Measurements from ENCODE around the gene LSMEM2. TPM values are rescaled to one million over a fixed set of nuclear protein-coding genes. Genes with fewer than 3 reads are reported as not detected.

LSMEM2 gene
- polyA plus RNA-seq, 1 donor: 0.25 TPM

DNA sequence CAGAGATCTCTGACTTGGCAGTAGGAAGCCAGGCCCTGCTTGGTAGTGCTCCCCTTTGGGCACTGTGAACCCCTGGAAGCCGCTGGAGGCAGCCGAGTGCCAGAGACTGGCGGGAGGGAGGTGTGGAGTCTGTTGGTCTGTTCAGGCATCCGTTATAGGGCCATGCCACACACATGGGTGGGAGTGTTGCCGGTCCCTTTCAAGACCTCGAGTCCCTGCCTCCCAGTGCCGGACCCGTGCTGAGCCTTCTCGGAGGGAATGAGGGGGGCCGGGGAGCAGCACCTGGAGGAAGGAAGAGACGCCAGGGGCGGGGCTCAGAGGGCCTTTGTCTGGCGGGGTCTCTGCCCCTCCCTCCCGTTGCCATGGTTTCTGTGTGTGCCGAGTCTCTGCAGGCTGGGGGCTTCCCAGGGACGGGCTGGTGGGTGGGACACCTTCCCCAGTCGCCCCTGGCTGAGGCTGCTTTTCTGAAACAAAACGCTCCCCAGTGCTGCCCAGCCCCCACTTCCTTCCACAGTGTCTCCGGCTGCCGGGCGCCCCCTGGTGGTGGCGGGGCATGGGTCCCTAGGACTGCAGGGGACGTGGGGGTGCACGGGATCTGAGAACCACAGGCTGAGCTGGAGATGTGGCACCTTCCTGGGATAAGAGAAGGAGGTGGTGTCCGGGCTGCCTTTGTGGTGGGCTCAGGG is 32.9 kb upstream of the LSMEM2 start:
- Histone ChIP-seq H3K9me3 (ENCODE audit: control insufficient read depth, low read depth, low read length) (no peaks in the 10 kb centered on the region), H3K27ac (ENCODE audit: low read length) (peak overlapping the region; percentile 70), H3K36me3 (ENCODE audit: control insufficient read depth, insufficient read depth, low read length) (peaks cover 45% of the 10 kb centered on the region), H3K4me3 (ENCODE audit: low read length) (peak overlapping the region; percentile 66), H3K4me1 (ENCODE audit: control insufficient read depth, insufficient read depth, low read length) (peaks cover 43% of the 10 kb centered on the region), H3K27me3 (ENCODE audit: control insufficient read depth, insufficient read depth, low read length) (no peaks in the 10 kb centered on the region)
- peak; percentile 80 to 84 for DNase-seq
- WGBS (ENCODE audit: insufficient coverage, low lambda C conversion rate): no CpG with 5 or more reads among the region's 25 CpGs

DNA sequence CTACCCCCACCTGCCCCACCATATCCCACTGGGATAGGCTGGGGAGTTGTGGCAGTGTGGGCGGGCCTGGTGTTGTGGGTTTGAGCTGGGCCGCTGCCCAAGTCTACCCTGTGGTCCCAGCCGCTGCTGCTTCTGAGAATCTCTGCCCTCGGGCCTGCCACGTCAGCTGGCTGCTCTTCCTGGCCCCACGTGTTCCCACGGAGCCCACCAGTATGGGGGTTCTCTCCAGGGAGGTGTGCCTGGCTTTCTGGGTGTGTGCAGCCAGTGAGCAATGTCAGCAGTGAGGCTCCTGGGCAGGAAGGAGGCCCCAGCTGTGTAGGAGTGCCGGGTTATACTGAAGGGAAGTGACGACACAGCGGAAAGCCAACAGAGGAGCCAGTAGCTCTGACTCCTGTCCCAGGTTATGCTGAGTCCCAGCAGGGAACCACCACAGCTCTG is 32.4 kb upstream of the LSMEM2 start:
- DNase-seq: peak in 1 of 2 donors; percentile 52
- Histone ChIP-seq H3K36me3 (ENCODE audit: control insufficient read depth, insufficient read depth, low read length) (peaks cover 50% of the 10 kb centered on the region), H3K9me3 (ENCODE audit: control insufficient read depth, low read depth, low read length) (no peaks in the 10 kb centered on the region), H3K27me3 (ENCODE audit: control insufficient read depth, insufficient read depth, low read length) (no peaks in the 10 kb centered on the region), H3K4me1 (ENCODE audit: control insufficient read depth, insufficient read depth, low read length) (peaks cover 43% of the 10 kb centered on the region), H3K27ac (ENCODE audit: low read length) (peak overlapping the region; percentile 70), H3K4me3 (ENCODE audit: low read length) (no peak overlapping the region)
- WGBS (ENCODE audit: insufficient coverage, low lambda C conversion rate): no CpG with 5 or more reads among the region's 10 CpGs

DNA sequence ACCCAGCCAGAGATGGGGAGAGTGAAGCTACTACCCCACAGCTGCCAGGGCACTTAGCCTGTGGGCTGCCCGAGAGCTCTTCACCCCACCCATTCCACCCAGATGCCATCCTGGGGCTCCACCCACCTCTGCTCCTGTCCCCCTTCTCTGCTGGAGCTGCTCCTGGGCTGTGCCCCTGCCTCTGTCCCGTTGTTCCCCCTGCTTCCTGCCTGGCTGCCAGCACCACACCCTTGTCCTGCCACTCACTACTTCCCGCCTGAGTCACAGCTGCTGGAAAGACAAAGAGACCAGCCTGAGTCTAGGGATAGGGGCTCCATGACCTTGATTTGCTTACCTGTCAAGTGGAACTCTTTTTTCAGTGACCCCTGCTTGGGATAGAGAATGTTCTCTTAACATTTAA is 30.5 kb upstream of the LSMEM2 start:
- Histone ChIP-seq H3K4me3 (ENCODE audit: low read length) (no peak overlapping the region), H3K9me3 (ENCODE audit: control insufficient read depth, low read depth, low read length) (no peaks in the 10 kb centered on the region), H3K36me3 (ENCODE audit: control insufficient read depth, insufficient read depth, low read length) (peaks cover 59% of the 10 kb centered on the region), H3K4me1 (ENCODE audit: control insufficient read depth, insufficient read depth, low read length) (peaks cover 41% of the 10 kb centered on the region), H3K27ac (ENCODE audit: low read length) (peak overlapping the region; percentile 40), H3K27me3 (ENCODE audit: control insufficient read depth, insufficient read depth, low read length) (no peaks in the 10 kb centered on the region)
- no CpG with 5 or more reads among the region's 3 CpGs for WGBS (ENCODE audit: insufficient coverage, low lambda C conversion rate)
- peak in 1 of 2 donors; percentile 42 for DNase-seq

DNA sequence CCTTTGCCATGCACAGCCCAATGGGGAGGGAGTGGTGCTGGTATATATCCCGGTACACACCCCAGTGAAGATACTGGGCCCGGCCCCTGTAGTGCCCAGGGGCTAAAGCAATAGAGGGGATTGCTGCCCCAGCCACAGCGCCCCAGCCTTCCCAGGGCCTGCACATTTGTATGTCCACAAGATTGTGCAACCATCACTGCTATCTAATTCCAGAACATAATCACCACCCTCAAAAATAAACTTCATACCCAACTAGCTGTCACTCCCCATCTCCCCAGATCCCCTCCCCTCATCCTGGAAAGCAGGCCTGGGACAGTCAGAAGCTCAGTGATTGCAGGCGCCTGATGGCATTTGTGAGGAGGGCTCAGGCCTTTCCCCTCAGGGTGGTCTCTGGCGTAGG is 29.4 kb upstream of the LSMEM2 start:
- no peak for DNase-seq
- no CpG with 5 or more reads among the region's 5 CpGs for WGBS (ENCODE audit: insufficient coverage, low lambda C conversion rate)
- Histone ChIP-seq H3K4me3 (ENCODE audit: low read length) (no peak overlapping the region), H3K36me3 (ENCODE audit: control insufficient read depth, insufficient read depth, low read length) (peaks cover 59% of the 10 kb centered on the region), H3K27ac (ENCODE audit: low read length) (no peak overlapping the region), H3K9me3 (ENCODE audit: control insufficient read depth, low read depth, low read length) (no peaks in the 10 kb centered on the region), H3K4me1 (ENCODE audit: control insufficient read depth, insufficient read depth, low read length) (peaks cover 41% of the 10 kb centered on the region), H3K27me3 (ENCODE audit: control insufficient read depth, insufficient read depth, low read length) (no peaks in the 10 kb centered on the region)

DNA sequence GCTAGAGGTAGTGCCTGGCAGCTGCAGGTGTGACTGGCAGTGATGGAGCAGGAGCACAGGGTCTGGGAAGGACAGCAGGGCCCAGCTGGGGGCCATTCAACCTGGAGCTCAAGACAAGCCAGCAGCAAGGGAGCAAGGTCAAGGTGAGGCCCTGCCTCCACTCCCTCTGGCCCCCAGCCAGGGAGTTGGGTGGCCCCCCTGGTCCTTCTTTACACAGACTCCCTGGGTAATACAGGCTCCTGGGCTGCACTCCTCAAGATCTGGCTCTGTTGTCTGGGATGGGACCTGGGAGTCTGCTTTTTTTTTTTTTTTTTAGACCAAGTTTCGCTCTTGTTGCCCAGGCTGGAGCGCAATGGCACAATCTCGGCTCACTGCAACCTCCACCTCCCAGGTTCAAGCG is 28.4 kb upstream of the LSMEM2 start:
- no CpG with 5 or more reads among the region's 4 CpGs for WGBS (ENCODE audit: insufficient coverage, low lambda C conversion rate)
- Histone ChIP-seq H3K36me3 (ENCODE audit: control insufficient read depth, insufficient read depth, low read length) (peaks cover 66% of the 10 kb centered on the region), H3K27ac (ENCODE audit: low read length) (no peak overlapping the region), H3K4me3 (ENCODE audit: low read length) (no peak overlapping the region), H3K9me3 (ENCODE audit: control insufficient read depth, low read depth, low read length) (no peaks in the 10 kb centered on the region), H3K27me3 (ENCODE audit: control insufficient read depth, insufficient read depth, low read length) (no peaks in the 10 kb centered on the region), H3K4me1 (ENCODE audit: control insufficient read depth, insufficient read depth, low read length) (peaks cover 37% of the 10 kb centered on the region)
- DNase-seq: no peak

DNA sequence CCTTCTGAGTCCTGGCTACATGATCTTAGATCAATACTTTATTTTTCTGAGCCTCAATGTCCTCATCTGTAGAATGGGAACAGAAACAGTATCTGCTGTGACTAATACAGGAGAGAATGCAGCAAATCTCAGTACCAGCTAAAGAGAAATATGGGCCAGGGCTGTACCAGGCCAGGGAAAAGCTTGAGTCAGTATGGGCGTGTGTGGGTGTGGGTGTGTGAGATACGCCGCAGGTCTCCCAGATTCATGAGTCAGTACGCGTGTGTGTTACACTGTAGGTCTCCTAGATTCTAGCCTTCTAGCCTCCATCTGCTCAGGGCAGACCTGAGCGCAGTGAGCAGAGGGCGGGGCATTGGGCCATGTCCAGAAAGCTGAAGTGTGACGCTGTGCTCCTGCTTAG is 27.7 kb upstream of the LSMEM2 start:
- Histone ChIP-seq H3K9me3 (ENCODE audit: control insufficient read depth, low read depth, low read length) (no peaks in the 10 kb centered on the region), H3K36me3 (ENCODE audit: control insufficient read depth, insufficient read depth, low read length) (peaks cover 72% of the 10 kb centered on the region), H3K4me3 (ENCODE audit: low read length) (no peak overlapping the region), H3K27me3 (ENCODE audit: control insufficient read depth, insufficient read depth, low read length) (no peaks in the 10 kb centered on the region), H3K4me1 (ENCODE audit: control insufficient read depth, insufficient read depth, low read length) (peaks cover 32% of the 10 kb centered on the region), H3K27ac (ENCODE audit: low read length) (no peak overlapping the region)
- no CpG with 5 or more reads among the region's 8 CpGs for WGBS (ENCODE audit: insufficient coverage, low lambda C conversion rate)
- no peak for DNase-seq

DNA sequence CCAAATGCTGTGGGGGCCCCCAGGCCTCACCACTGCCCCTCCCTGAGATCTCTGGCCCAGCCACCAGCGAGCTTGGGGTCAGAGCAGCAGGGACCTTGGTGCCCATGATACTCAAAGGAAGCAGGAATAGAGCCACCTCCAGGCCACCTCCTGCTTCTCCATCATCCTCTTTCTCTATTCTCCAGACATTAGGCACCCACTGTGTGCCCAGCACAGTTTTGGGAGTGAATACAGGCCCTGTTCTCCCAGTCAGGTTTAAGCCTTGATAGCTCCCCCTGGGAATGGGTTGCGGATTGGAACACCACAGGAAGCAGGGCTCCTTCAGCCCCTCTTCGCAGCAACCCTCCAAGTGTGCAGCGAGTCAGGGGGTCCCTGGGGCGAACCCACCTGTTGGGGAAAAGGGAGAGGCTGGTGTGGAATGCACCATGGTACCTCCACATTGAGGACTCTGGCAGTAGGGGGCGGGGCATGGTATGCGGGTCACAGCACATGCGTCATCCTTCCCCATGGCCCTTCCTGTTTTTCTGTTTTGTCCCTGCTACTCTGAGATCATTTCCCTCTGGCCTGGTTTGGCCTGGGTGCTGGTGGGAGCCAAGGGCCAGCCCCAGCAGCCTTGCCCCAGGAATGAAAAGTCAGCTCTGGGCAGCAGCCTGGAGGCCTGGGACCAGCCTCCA is 24.2 kb upstream of the LSMEM2 start:
- no CpG with 5 or more reads among the region's 8 CpGs for WGBS (ENCODE audit: insufficient coverage, low lambda C conversion rate)
- H3K4me3 ChIP-seq (ENCODE audit: low read length): no peak overlapping the region
- no peak for DNase-seq
- H3K36me3 ChIP-seq (ENCODE audit: control insufficient read depth, insufficient read depth, low read length): peaks cover 74% of the 10 kb centered on the region
- H3K27ac ChIP-seq (ENCODE audit: low read length): no peak overlapping the region
- peaks cover 11% of the 10 kb centered on the region for H3K9me3 ChIP-seq (ENCODE audit: control insufficient read depth, low read depth, low read length)
- no peaks in the 10 kb centered on the region for H3K27me3 ChIP-seq (ENCODE audit: control insufficient read depth, insufficient read depth, low read length)
- H3K4me1 ChIP-seq (ENCODE audit: control insufficient read depth, insufficient read depth, low read length): peaks cover 10% of the 10 kb centered on the region

DNA sequence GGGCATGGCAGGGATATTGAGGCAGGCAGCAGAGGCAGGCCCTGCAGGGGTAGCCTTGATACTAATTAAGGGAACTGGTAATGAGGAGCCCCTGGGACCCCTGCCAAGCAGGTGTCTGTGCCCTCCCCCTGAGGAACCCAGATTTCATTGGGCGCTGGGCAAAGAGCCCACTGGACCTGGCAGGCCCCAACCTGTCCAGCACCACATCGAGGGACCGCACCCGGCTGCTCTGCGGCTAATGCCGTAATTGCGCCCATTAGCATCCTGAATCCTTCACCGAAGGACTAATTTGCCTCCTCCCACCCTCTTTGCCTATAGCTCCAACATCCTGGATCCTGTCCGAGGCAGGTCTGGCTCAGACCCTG is 23.7 kb upstream of the LSMEM2 start:
- Histone ChIP-seq H3K4me1 (ENCODE audit: control insufficient read depth, insufficient read depth, low read length) (peaks cover 10% of the 10 kb centered on the region), H3K4me3 (ENCODE audit: low read length) (no peak overlapping the region), H3K27ac (ENCODE audit: low read length) (no peak overlapping the region), H3K27me3 (ENCODE audit: control insufficient read depth, insufficient read depth, low read length) (no peaks in the 10 kb centered on the region), H3K9me3 (ENCODE audit: control insufficient read depth, low read depth, low read length) (peaks cover 11% of the 10 kb centered on the region), H3K36me3 (ENCODE audit: control insufficient read depth, insufficient read depth, low read length) (peaks cover 73% of the 10 kb centered on the region)
- no peak for DNase-seq
- WGBS (ENCODE audit: insufficient coverage, low lambda C conversion rate): no CpG with 5 or more reads among the region's 9 CpGs

DNA sequence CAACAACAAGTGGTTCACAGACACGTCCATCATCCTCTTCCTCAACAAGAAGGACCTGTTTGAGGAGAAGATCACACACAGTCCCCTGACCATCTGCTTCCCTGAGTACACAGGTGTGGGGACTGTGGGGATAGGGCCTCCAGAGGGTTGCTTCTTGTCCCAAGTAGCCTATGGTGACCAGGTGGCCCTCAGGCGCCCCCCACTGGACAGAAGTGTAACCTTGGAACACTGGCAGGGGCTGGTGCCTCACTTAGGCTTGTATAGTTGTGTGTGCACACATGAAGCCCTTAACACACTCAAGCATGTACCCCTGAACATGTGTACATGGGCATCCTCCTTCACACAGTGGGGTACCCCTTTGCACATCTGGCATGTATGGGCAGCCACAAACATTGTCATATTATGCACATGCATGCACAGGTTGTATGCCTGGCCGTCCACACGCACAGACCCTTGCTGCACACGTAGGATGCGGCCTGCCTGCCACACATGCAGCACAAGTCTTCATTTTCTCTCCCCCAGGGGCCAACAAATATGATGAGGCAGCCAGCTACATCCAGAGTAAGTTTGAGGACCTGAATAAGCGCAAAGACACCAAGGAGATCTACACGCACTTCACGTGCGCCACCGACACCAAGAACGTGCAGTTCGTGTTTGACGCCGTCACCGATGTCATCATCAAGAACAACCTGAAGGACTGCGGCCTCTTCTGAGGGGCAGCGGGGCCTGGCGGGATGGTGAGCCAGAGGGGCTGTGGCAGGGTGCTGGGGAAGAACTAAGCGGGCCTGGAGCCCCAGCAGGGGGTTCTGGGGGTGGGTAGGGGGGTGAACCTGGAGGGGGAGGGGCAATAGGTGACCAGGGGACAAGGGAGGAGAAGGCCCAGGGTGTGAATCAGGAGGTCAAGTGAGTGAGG is 21.7 kb upstream of the LSMEM2 start:
- no peak for DNase-seq
- Histone ChIP-seq H3K4me1 (ENCODE audit: control insufficient read depth, insufficient read depth, low read length) (peaks cover 22% of the 10 kb centered on the region), H3K36me3 (ENCODE audit: control insufficient read depth, insufficient read depth, low read length) (peaks cover 61% of the 10 kb centered on the region), H3K27me3 (ENCODE audit: control insufficient read depth, insufficient read depth, low read length) (no peaks in the 10 kb centered on the region), H3K27ac (ENCODE audit: low read length) (no peak overlapping the region), H3K9me3 (ENCODE audit: control insufficient read depth, low read depth, low read length) (peaks cover 11% of the 10 kb centered on the region), H3K4me3 (ENCODE audit: low read length) (no peak overlapping the region)
- no CpG with 5 or more reads among the region's 20 CpGs for WGBS (ENCODE audit: insufficient coverage, low lambda C conversion rate)

DNA sequence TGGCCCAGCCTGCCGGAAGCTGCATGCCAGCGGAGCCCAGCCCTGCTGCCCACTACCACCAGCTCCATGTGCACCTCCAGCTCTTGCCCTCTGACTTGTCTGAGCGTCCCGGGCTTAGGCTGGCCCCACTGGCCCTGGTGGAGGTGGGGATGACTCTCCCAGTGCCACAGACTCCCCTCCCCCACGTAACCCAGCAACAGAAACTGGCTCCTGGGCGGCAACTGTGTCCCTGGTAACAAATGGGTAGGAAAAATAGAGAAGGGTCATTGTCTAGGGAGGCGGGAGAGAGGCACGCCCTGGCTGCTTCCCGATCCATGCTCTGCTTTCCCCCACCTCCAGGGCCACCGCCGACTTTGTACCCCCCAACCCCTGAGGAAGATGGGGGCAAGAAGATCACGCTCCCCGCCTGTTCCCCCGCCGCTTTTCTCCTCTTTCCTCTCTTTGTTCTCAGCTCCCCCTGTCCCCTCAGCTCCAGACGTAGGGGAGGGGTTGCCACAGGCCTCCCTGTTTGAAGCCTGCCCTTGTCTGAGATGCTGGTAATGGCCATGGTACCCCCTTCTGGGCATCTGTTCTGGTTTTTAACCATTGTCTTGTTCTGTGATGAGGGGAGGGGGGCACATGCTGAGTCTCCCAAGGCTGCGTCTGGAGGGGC is 20.7 kb upstream of the LSMEM2 start:
- WGBS (ENCODE audit: insufficient coverage, low lambda C conversion rate): 80% methylated on average over 2 of the region's 17 CpGs
- peaks cover 11% of the 10 kb centered on the region for H3K9me3 ChIP-seq (ENCODE audit: control insufficient read depth, low read depth, low read length)
- no peaks in the 10 kb centered on the region for H3K27me3 ChIP-seq (ENCODE audit: control insufficient read depth, insufficient read depth, low read length)
- peaks cover 52% of the 10 kb centered on the region for H3K36me3 ChIP-seq (ENCODE audit: control insufficient read depth, insufficient read depth, low read length)
- H3K4me1 ChIP-seq (ENCODE audit: control insufficient read depth, insufficient read depth, low read length): peaks cover 22% of the 10 kb centered on the region
- DNase-seq: no peak
- H3K27ac ChIP-seq (ENCODE audit: low read length): no peak overlapping the region
- H3K4me3 ChIP-seq (ENCODE audit: low read length): no peak overlapping the region

All from large intestine (tissue), 3 donors.